HEK293 (cell line): ENCODE measurements around the gene AKIRIN1.

Source experiments
- CTCF ChIP-seq: fragments of 450-650 bp; formaldehyde crosslinking; IDR thresholded peaks from 2 replicates; pipeline ENCODE4 v1.5.1; 2016; ENCODE audit warnings: missing biosample characterization, missing genetic modification characterization
- IKZF3 ChIP-seq: fragments of 450-650 bp; IDR thresholded peaks from 2 replicates; pipeline ENCODE4 v1.5.0; 2018; ENCODE audit warnings: missing biosample characterization, mild to moderate bottlenecking, missing genetic modification characterization, moderate library complexity
- TSHZ1 ChIP-seq: fragments of 450-650 bp; formaldehyde crosslinking; IDR thresholded peaks from 2 replicates; pipeline ENCODE4 v1.5.1; 2016; ENCODE audit warnings: missing biosample characterization, missing genetic modification characterization, borderline replicate concordance
- YY1 ChIP-seq: fragments of 450-650 bp; formaldehyde crosslinking; IDR thresholded peaks from 2 replicates; pipeline ENCODE4 v1.5.1; 2018; ENCODE audit warnings: missing biosample characterization, missing genetic modification characterization
- ZNF175 ChIP-seq: fragments of 450-650 bp; formaldehyde crosslinking; IDR thresholded peaks from 2 replicates; pipeline ENCODE4 v1.5.1; 2016; ENCODE audit warnings: missing biosample characterization, missing genetic modification characterization
- ZNF23 ChIP-seq: fragments of 450-650 bp; formaldehyde crosslinking; IDR thresholded peaks from 2 replicates; pipeline ENCODE4 v1.5.1; 2016; ENCODE audit warnings: missing biosample characterization, missing genetic modification characterization, borderline replicate concordance
- ZNF473 ChIP-seq: fragments of 450-650 bp; formaldehyde crosslinking; IDR thresholded peaks from 2 replicates; pipeline ENCODE4 v1.5.1; 2017; ENCODE audit warnings: missing biosample characterization, missing genetic modification characterization
- ZNF660 ChIP-seq: fragments of 450-650 bp; IDR thresholded peaks from 2 replicates; pipeline ENCODE4 v1.5.1; 2018; ENCODE audit warnings: missing biosample characterization, mild to moderate bottlenecking, missing genetic modification characterization
- ZNF707 ChIP-seq: fragments of 450-650 bp; formaldehyde crosslinking; IDR thresholded peaks from 2 replicates; pipeline ENCODE4 v1.5.1; 2016; ENCODE audit warnings: missing biosample characterization, missing genetic modification characterization
- ZNF776 ChIP-seq: fragments of 450-650 bp; formaldehyde crosslinking; IDR thresholded peaks from 2 replicates; pipeline ENCODE4 v1.5.0; 2017; ENCODE audit warnings: missing biosample characterization, missing genetic modification characterization, borderline replicate concordance
- ZNF777 ChIP-seq: fragments of 450-650 bp; formaldehyde crosslinking; IDR thresholded peaks from 2 replicates; pipeline ENCODE4 v1.5.1; 2017; ENCODE audit warnings: missing biosample characterization, missing genetic modification characterization, borderline replicate concordance
- ZSCAN18 ChIP-seq: fragments of 450-650 bp; formaldehyde crosslinking; IDR thresholded peaks from 2 replicates; pipeline ENCODE4 v1.5.1; 2016; ENCODE audit warnings: missing biosample characterization, missing genetic modification characterization
- ZSCAN30 ChIP-seq: fragments of 450-650 bp; IDR thresholded peaks from 2 replicates; pipeline ENCODE4 v1.5.1; 2018; ENCODE audit warnings: missing biosample characterization, mild to moderate bottlenecking, missing genetic modification characterization, moderate library complexity

- TF ChIP-seq ZNF175 (tag by site-specific recombination) (no peak), ZNF777 (tag by site-specific recombination) (no peak), ZNF707 (no peak), ZNF660 (no peak), IKZF3 (tag by site-specific recombination) (no peak), CTCF (peak; percentile 18; the same call in 1 of the 2 replicates), ZNF473 (tag by site-specific recombination) (no peak), YY1 (tag by site-specific recombination) (no peak), TSHZ1 (tag by site-specific recombination) (no peak), ZSCAN30 (tag by site-specific recombination) (no peak), ZNF776 (tag by site-specific recombination) (no peak), ZSCAN18 (tag by site-specific recombination) (no peak), ZNF23 (tag by site-specific recombination) (no peak)
Measured at GRCh38 chr1:39026866-39027507, 35.9 kb downstream of the AKIRIN1 start.
